Measurements from ENCODE around the gene SORCS2. TPM values are rescaled to one million over a fixed set of nuclear protein-coding genes. Genes with fewer than 3 reads are reported as not detected.

Gene SORCS2
- total RNA-seq, 2 donors from 2014 or later: 1.0 to 4.4 TPM

DNA sequence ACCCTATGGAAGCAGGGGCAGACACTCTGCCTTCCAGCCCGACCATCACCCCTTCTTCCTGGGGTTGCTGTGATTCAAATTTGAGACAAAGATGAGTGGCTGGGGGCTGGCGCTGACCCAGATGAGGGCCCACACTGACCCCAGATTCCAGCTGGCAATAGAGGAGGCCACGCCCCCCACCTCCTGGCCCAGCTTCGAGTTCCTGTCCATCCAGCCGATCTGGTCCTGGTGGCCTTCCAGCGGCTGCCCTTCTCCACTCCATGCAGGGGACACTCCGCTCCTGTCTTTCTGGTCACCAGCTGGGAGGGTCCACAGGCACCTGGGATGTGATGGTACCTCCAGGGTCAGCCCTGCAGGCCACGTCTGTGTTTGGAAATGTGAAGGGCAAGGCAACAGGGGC is 340.9 kb downstream of the SORCS2 start:
- intact Hi-C loops (cut with DNase I): no loop called here
- TF ChIP-seq, protein P1, sequence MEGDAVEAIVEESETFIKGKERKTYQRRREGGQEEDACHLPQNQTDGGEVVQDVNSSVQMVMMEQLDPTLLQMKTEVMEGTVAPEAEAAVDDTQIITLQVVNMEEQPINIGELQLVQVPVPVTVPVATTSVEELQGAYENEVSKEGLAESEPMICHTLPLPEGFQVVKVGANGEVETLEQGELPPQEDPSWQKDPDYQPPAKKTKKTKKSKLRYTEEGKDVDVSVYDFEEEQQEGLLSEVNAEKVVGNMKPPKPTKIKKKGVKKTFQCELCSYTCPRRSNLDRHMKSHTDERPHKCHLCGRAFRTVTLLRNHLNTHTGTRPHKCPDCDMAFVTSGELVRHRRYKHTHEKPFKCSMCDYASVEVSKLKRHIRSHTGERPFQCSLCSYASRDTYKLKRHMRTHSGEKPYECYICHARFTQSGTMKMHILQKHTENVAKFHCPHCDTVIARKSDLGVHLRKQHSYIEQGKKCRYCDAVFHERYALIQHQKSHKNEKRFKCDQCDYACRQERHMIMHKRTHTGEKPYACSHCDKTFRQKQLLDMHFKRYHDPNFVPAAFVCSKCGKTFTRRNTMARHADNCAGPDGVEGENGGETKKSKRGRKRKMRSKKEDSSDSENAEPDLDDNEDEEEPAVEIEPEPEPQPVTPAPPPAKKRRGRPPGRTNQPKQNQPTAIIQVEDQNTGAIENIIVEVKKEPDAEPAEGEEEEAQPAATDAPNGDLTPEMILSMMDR (IDR thresholded peaks at IDR 0.05): no peak
- TF ChIP-seq POLR2AphosphoS5 (IDR thresholded peaks at IDR 0.05) (no peak), POLR2A (IDR thresholded peaks at IDR 0.05) (no peak)
- 83% methylated on average over 6 of the region's 8 CpGs for WGBS

DNA sequence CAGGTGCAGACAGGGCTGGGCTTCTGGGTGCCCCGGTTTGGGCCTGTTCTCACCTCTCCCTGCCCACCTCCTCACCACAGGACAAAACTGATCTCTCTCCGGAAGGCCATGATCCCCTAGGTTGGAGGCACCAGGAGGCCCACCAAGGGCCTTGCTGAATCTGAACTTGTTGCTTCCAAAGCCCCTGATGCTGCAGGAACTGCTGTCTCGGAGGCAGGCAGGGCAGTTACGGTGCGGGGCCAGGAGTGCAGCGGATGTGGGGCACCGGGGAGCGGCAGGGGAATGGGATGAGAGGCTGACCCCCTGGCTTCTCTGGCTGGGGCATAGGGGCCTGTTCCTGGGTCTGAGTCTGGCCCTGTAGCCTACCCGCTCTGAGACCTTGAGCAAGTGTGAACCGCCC is 342.8 kb downstream of the SORCS2 start:
- H3K36me3 ChIP-seq: no peaks in the 10 kb centered on the region

More for the DNA sequence above, 340.9 kb downstream of the SORCS2 start:
- Histone ChIP-seq H3K27ac (no peak overlapping the region), H3K4me3 (no peak overlapping the region), H3K36me3 (no peaks in the 10 kb centered on the region), H3K9me3 (no peaks in the 10 kb centered on the region), H3K4me1 (replicated peaks) (no peaks in the 10 kb centered on the region), H3K27me3 (replicated peaks; ENCODE audit: insufficient read depth) (no peaks in the 10 kb centered on the region)
- DNase-seq (ENCODE audit: low spot score): no peak

DNA sequence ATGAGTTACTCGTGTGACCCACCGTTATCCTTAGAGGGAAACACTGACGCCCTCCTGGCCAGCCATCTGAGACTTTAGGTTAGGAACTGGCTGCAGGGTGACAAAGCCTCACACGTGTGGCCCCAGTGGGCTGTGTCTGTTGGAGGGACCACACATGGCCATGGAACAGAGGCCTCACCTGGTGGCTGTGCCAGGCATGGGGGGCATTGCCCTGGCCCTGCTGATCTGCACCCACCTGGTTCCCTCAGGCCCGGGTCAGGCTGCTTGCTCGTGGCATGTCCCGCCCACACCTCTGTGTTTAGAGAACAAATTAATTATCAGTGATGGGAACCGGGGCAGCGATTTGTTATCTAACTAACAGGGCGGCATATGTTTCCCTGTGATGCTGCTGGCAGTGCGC is 343.3 kb downstream of the SORCS2 start:
- intact Hi-C loops (cut with DNase I): no loop called here
- Histone ChIP-seq H3K27ac (no peak overlapping the region), H3K9me3 (no peaks in the 10 kb centered on the region), H3K36me3 (no peaks in the 10 kb centered on the region), H3K4me3 (no peak overlapping the region), H3K27me3 (replicated peaks; ENCODE audit: insufficient read depth) (no peaks in the 10 kb centered on the region), H3K4me1 (replicated peaks) (no peaks in the 10 kb centered on the region)
- no peak for DNase-seq (ENCODE audit: low spot score)
- 87% methylated on average over 11 of the region's 11 CpGs for WGBS
- no peak for TF ChIP-seq POLR2AphosphoS5 (IDR thresholded peaks at IDR 0.05)
- TF ChIP-seq POLR2A (IDR thresholded peaks at IDR 0.05): no peak
- TF ChIP-seq, protein P1 (IDR thresholded peaks at IDR 0.05): no peak

More for the DNA sequence above, 342.8 kb downstream of the SORCS2 start:
- TF ChIP-seq POLR2AphosphoS5 (IDR thresholded peaks at IDR 0.05) (no peak), POLR2A (IDR thresholded peaks at IDR 0.05) (no peak)
- TF ChIP-seq, protein P1 (IDR thresholded peaks at IDR 0.05): no peak
- WGBS: 91% methylated on average over 10 of the region's 10 CpGs
- H3K27ac ChIP-seq: no peak overlapping the region
- no peak overlapping the region for H3K4me3 ChIP-seq
- H3K27me3 ChIP-seq (replicated peaks; ENCODE audit: insufficient read depth): no peaks in the 10 kb centered on the region
- H3K9me3 ChIP-seq: no peaks in the 10 kb centered on the region
- intact Hi-C loops (cut with DNase I): no loop called here
- no peaks in the 10 kb centered on the region for H3K4me1 ChIP-seq (replicated peaks)
- no peak for DNase-seq (ENCODE audit: low spot score)

DNA sequence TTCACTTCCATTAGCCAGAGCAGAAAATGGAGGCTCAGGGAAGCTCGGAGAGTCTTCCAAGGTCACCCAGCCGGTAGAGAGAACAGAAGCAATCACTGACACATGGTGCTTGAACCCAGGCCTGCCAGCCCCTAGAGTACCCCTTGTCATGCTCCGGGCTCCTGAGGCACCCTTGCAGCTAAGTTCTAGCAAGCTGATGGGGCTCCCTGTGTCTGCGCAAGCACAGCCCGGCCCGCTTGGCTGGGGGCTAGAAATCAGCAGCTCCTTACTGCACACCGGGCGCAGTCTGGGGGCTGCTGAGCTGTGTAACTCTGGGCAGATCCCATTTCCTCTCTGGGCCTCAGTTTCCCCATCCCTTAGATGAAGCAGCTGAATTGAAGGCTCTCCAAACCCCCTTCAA is 344.5 kb downstream of the SORCS2 start:
- H3K4me1 ChIP-seq (replicated peaks): no peaks in the 10 kb centered on the region
- no peaks in the 10 kb centered on the region for H3K9me3 ChIP-seq
- WGBS: 95% methylated on average over 8 of the region's 8 CpGs
- no peak for TF ChIP-seq POLR2A (IDR thresholded peaks at IDR 0.05)
- no peak for TF ChIP-seq POLR2AphosphoS5 (IDR thresholded peaks at IDR 0.05)
- TF ChIP-seq, protein P1 (IDR thresholded peaks at IDR 0.05): no peak
- H3K36me3 ChIP-seq: no peaks in the 10 kb centered on the region
- H3K27ac ChIP-seq: no peak overlapping the region
- intact Hi-C loops (cut with DNase I): no loop called here
- no peaks in the 10 kb centered on the region for H3K27me3 ChIP-seq (replicated peaks; ENCODE audit: insufficient read depth)
- no peak overlapping the region for H3K4me3 ChIP-seq
- DNase-seq (ENCODE audit: low spot score): no peak

DNA sequence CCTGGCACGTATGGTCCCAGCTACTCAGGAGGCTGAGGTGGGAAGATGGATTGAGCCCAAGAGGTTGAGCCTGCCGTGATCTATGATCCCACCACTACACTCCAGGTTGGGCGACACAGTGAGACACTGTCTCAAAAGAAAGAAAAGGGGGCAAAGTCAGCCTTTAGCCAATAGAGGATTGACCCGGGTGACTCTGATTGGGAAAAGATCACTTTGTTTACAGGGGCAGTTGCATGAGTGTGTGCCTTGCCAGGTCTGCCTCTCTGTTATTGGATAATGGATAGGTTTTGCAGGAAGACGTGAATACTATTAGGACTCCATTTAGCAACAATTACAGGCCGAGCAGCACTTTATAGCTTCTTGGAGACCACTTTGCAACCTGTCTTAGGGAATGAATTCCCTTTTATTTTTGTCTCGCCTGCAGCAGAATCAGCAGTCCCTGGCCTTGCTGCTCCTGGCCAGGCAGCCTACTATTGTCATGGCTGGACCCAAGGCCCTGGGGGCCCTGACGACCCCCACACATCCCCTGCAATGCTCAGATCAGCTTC is 345.6 kb downstream of the SORCS2 start:
- H3K9me3 ChIP-seq: no peaks in the 10 kb centered on the region
- no peak for DNase-seq (ENCODE audit: low spot score)
- no peak overlapping the region for H3K4me3 ChIP-seq
- H3K27me3 ChIP-seq (replicated peaks; ENCODE audit: insufficient read depth): no peaks in the 10 kb centered on the region
- H3K4me1 ChIP-seq (replicated peaks): no peaks in the 10 kb centered on the region
- TF ChIP-seq, protein P1 (IDR thresholded peaks at IDR 0.05): no peak
- TF ChIP-seq POLR2AphosphoS5 (IDR thresholded peaks at IDR 0.05): no peak
- no peak for TF ChIP-seq POLR2A (IDR thresholded peaks at IDR 0.05)
- no peaks in the 10 kb centered on the region for H3K36me3 ChIP-seq
- H3K27ac ChIP-seq: no peak overlapping the region
- 82% methylated on average over 8 of the region's 8 CpGs for WGBS
- intact Hi-C loops (cut with DNase I): no loop called here

Measured in prostate gland (tissue), 2 donors.